GM18858 (cell line): ENCODE data around the gene SLC12A5.

Experiments used
- ATAC-seq: cut with Tn5 transposase; IDR thresholded peaks from one replicate; pipeline ENCODE4 v1.9.1; 2021; ENCODE audit not compliant: unreplicated experiment

Gene SLC12A5

GRCh38 chr20:46051556-46052308 is 22.7 kb downstream of the SLC12A5 start:
- ATAC-seq: no peak

DNA sequence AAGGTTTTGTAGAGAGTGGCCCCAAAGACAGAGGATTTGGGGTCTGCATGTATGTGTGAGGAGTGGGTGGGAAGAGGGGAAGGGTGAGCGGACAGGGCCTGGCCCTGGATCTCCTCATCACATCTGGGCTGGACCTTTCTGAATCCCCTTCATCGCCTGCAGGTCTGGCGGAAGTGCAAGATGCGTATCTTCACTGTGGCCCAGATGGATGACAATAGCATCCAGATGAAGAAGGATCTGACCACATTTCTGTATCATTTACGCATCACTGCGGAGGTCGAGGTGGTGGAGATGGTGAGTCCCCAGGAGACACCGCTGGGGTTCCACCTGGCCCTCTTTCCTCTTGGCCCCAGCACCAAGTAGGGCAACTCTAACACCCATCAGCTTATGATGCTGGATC is 24.4 kb downstream of the SLC12A5 start:
- no peak for ATAC-seq

GRCh38 chr20:46054606-46055005 is 25.6 kb downstream of the SLC12A5 start:
- ATAC-seq: no peak

DNA sequence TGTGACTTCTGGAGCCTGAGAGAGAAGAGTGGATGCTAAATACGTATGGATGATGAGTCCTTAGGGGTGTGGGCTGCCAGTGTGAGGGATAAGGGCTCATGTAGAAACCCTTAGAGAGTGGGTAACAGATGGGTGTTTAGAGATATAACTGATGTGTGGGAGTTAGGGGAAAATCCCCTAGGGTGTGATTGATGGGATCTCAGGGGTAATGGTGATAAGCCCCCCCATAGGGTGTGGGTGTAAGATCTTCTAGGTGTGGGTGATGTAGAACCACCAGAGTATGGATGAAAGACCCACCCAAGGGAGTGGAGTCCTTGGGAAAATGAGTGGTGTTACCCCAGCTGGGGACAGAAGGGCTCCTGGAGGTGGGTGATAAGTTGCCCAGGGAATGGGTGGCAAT is 26.3 kb downstream of the SLC12A5 start:
- no peak for ATAC-seq

DNA sequence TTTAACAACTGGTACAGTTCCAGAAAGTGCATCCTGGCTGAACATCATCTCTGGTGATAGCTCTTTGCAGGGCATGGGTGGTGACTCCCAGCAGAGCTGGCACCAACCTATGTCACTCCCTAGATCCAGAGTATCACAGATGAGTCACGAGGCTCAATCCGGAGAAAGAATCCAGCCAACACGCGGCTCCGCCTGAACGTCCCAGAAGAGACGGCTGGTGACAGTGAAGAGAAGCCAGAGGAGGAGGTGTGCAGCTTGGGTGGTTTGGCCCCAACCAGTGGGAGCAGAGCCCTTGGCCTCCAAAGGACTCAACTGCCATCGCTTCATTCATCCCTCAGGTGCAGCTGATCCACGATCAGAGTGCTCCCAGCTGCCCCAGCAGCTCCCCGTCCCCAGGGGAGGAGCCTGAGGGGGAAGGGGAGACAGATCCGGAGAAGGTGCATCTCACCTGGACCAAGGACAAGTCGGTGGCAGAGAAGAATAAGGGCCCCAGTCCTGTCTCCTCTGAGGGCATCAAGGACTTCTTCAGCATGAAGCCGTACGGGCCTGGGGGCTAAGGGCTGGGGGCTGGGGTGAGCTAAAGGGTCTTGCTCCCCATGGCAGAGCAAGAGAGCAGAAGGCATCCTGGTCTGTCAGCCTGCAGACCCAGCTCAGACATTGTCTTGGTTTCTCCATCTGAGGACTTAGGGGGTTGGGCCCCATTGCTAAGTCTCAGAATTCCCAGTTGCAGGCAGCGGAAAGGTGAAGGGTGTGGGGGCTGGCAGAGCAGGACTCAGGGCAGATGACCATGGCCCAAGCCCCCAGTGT is 27.2 kb downstream of the SLC12A5 start:
- ATAC-seq: no peak

- no peak for ATAC-seq
These were observed 28.2 kb downstream of the SLC12A5 start for GRCh38 chr20:46056970-46057855.

GRCh38 chr20:46057856-46058598 is 29.0 kb downstream of the SLC12A5 start:
- ATAC-seq: no peak

- ATAC-seq: no peak
These were observed 29.7 kb downstream of the SLC12A5 start for GRCh38 chr20:46058599-46059281.

GRCh38 chr20:46060301-46060881 is 31.4 kb downstream of the SLC12A5 start:
- ATAC-seq: no peak

GRCh38 chr20:46060975-46061374 is 32.0 kb downstream of the SLC12A5 start:
- no peak for ATAC-seq

- ATAC-seq: no peak
These were observed 33.1 kb downstream of the SLC12A5 start for GRCh38 chr20:46062151-46062550.

DNA sequence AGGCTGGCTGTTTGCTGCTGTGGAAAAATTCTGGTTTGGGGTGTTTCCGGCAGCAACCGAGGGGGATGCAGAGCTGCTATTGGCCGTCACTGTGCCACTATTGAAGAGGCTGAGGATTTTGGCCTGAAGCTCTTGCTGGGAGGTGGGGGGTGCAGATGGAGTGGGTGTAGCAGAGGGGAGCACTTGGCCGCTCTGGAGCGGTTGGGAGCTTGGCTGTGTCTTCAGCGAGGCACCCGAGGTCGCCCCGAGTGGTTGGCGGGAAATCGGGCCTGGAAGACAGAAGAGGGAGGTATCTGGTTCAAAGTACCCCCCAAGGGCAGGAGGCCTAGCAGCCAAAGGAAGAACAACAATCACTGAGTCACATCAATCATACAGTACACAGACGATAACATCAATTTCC is 33.6 kb downstream of the SLC12A5 start:
- ATAC-seq: no peak

DNA sequence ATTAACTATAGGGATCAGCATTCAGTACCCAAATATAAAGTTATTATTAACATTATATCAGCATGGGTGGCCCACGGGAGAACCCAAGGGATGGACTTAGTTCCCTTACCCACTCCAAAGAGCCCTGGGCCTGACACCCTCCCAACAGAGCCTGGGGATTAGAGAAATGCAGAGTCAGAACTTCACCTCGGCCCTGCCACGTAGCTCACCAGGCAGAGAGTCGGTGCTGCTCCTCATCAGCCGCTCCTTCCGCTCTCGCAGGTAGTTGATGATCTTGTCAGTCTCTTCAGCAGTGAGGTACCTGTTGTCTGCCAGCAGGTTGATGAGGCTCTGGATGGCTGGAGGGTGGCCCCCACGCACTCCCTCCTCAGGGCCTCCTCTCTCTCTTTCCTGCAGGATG is 34.1 kb downstream of the SLC12A5 start:
- no peak for ATAC-seq

- no peak for ATAC-seq
These were observed 34.6 kb downstream of the SLC12A5 start for GRCh38 chr20:46063652-46064054.

DNA sequence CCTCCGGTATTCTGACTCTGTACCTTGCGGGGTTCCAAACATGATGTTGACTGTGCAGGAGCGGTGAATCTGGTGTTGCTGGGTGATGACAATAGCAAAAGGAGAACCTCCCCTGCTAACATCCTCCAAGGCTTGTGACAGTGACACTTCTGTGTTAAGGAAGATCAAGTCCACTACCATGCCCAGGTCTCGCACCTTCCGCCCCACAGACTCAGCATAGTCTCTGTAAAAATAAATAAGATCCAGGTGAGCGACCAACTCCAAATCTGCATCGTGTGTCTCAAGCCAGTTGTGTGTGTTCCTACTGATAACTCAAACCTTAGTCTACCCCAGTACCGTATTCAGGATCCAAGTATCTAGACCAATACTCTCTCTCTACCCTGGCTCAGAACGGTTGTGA is 36.0 kb downstream of the SLC12A5 start:
- no peak for ATAC-seq

GRCh38 chr20:46065691-46066090 is 36.7 kb downstream of the SLC12A5 start:
- ATAC-seq: no peak

GRCh38 chr20:46070215-46070900 is 41.3 kb downstream of the SLC12A5 start:
- no peak for ATAC-seq

DNA sequence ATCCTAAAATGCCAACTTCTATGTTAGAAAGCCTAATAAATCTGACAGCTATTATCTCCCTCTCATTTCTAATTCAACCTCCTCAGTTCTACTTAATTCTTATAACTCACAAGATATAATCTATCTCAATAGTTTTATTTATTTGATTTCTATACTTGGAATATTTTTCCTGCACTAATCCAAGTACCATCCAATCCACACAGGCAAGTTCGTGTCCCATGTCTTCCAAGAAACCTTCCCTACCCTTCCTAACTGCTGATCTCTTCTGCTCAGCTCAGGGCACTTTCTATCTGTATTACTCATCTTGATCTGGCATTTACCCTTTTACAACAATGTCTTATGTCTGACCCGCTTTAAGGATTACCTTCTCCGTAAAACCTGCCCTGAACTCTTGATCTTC is 42.6 kb downstream of the SLC12A5 start:
- no peak for ATAC-seq

- no peak for ATAC-seq
These were observed 44.0 kb downstream of the SLC12A5 start for GRCh38 chr20:46073024-46073423.
